GM12891 (cell line): ENCODE measurements around the gene ALDH1L1.

Experiments used
- PAX5 ChIP-seq: IDR thresholded peaks from 2 replicates; pipeline ENCODE4 v1.6.1; 2011; ENCODE audit warnings: low read length, moderate library complexity, mild to moderate bottlenecking; ENCODE audit not compliant: insufficient read depth, severe bottlenecking
- POLR2A ChIP-seq: IDR thresholded peaks from 2 replicates; pipeline ENCODE4 v1.6.1; 2011; ENCODE audit warnings: low read depth, low read length, control low read depth
- POLR2AphosphoS5 ChIP-seq: IDR thresholded peaks from 2 replicates; pipeline ENCODE4 v1.6.1; 2011; ENCODE audit warnings: low read depth, low read length, control low read depth
- POU2F2 ChIP-seq: IDR thresholded peaks from 2 replicates; pipeline ENCODE4 v1.6.1; 2011; ENCODE audit warnings: low read depth, mild to moderate bottlenecking, control low read depth, low read length, moderate library complexity
- SPI1 ChIP-seq: IDR thresholded peaks from 2 replicates; pipeline ENCODE4 v1.6.1; 2011; ENCODE audit warnings: low read depth, low read length, control low read depth
- TAF1 ChIP-seq: IDR thresholded peaks from 2 replicates; pipeline ENCODE4 v1.6.1; 2011; ENCODE audit warnings: low read depth, low read length, control low read depth

GRCh38 chr3:126100269-126100633 is 80.1 kb downstream of the ALDH1L1 start:
- TF ChIP-seq POLR2A, result no peak
- TF ChIP-seq TAF1, result no peak
- no peak for TF ChIP-seq POLR2AphosphoS5
- TF ChIP-seq SPI1, result no peak
- no peak for TF ChIP-seq PAX5
- TF ChIP-seq POU2F2, result no peak
